ENCODE data around the gene SERPINA9. TPM values are rescaled to one million over a fixed set of nuclear protein-coding genes. Genes with fewer than 3 reads are reported as not detected.
A peak's percentile ranks its signal among the peaks of the same experiment; 100 is the strongest.
"Not testable (repeated sequence)": the region's sequence is repeated elsewhere in the genome, so short reads cannot be mapped to it uniquely, and the experiment has no call there.

The SERPINA9 gene
- total RNA-seq, 4 donors from 2014 or later, result 0.80 TPM; not detected in 3

- no peaks in the 10 kb centered on the region for H3K9me3 ChIP-seq
- no peaks in the 10 kb centered on the region for H3K4me1 ChIP-seq
- H3K27me3 ChIP-seq, result no peaks in the 10 kb centered on the region
- H3K4me3 ChIP-seq, result peak overlapping the region in 1 of 4 donors; percentile 9
- no peaks in the 10 kb centered on the region for H3K36me3 ChIP-seq
- H3K27ac ChIP-seq, result no peak overlapping the region
- peak; percentile 57 to 92 (median 88) for TF ChIP-seq CTCF (IDR thresholded peaks at IDR 0.05)
- no peak for TF ChIP-seq POLR2A (IDR thresholded peaks at IDR 0.05)
- peak in 2 of 3 donors; percentile 64 to 66 for DNase-seq
These were observed 10.2 kb upstream of the SERPINA9 start for GRCh38 chr14:94485944-94486841.

- no peak for DNase-seq
- no peaks in the 10 kb centered on the region for H3K36me3 ChIP-seq
These were observed 8.5 kb upstream of the SERPINA9 start for GRCh38 chr14:94484481-94484880.

GRCh38 chr14:94483729-94484275 lies 7.8 kb upstream of the SERPINA9 start:
- no peak for DNase-seq
- TF ChIP-seq POLR2A (IDR thresholded peaks at IDR 0.05) (no peak), CTCF (IDR thresholded peaks at IDR 0.05) (no peak)
- no peak overlapping the region for H3K4me3 ChIP-seq
- H3K36me3 ChIP-seq, result no peaks in the 10 kb centered on the region
- peaks cover 0 to 3% (median 0%) of the 10 kb centered on the region in 4 donors for H3K9me3 ChIP-seq
- no peaks in the 10 kb centered on the region for H3K27me3 ChIP-seq
- no peak overlapping the region for H3K27ac ChIP-seq
- H3K4me1 ChIP-seq, result no peaks in the 10 kb centered on the region

More at GRCh38 chr14:94484481-94484880, 8.5 kb upstream of the SERPINA9 start:
- Histone ChIP-seq H3K27me3 (no peaks in the 10 kb centered on the region), H3K4me1 (no peaks in the 10 kb centered on the region), H3K27ac (no peak overlapping the region), H3K9me3 (no peaks in the 10 kb centered on the region), H3K4me3 (no peak overlapping the region)
- TF ChIP-seq CTCF (IDR thresholded peaks at IDR 0.05) (no peak), POLR2A (IDR thresholded peaks at IDR 0.05) (no peak)

GRCh38 chr14:94483071-94483451 lies 7.1 kb upstream of the SERPINA9 start:
- peaks cover 0 to 3% (median 0%) of the 10 kb centered on the region in 4 donors for H3K9me3 ChIP-seq
- no peak overlapping the region for H3K4me3 ChIP-seq
- H3K27ac ChIP-seq, result no peak overlapping the region
- no peaks in the 10 kb centered on the region for H3K36me3 ChIP-seq
- H3K4me1 ChIP-seq, result no peaks in the 10 kb centered on the region
- no peaks in the 10 kb centered on the region for H3K27me3 ChIP-seq
- TF ChIP-seq POLR2A (IDR thresholded peaks at IDR 0.05), result no peak
- no peak for TF ChIP-seq CTCF (IDR thresholded peaks at IDR 0.05)
- no peak for DNase-seq

GRCh38 chr14:94482132-94483070 lies 6.4 kb upstream of the SERPINA9 start:
- not testable (repeated sequence) for H3K27ac ChIP-seq, H3K27me3 ChIP-seq, H3K36me3 ChIP-seq, H3K4me3 ChIP-seq, H3K9me3 ChIP-seq, H3K4me1 ChIP-seq
- peak in 1 of 3 donors; percentile 11 for DNase-seq

Data from Peyer's patch (tissue), 4 donors.